K562 (cell line): ENCODE measurements around the gene PRRT2.

Experiments used
- CTCF ChIP-seq, 3 experiments: IDR thresholded peaks in 2 of 3; conservative IDR thresholded peaks in 1 of 3; 2 replicates each; pipeline ENCODE4 v1.5.1; 2011 to 2012; ENCODE audit warnings: low read length in 3 of 3, mild to moderate bottlenecking in 3 of 3, control low read depth in 2 of 3, improper control_type of control experiment in 1 of 3, inconsistent platforms in 1 of 3, low read depth in 1 of 3, mixed read lengths in 1 of 3, moderate library complexity in 1 of 3; ENCODE audit not compliant: insufficient read depth in 2 of 3
- DPF2 ChIP-seq: fragments of 450-650 bp; IDR thresholded peaks from 2 replicates; pipeline ENCODE4 v1.6.1; 2016
- EP300 ChIP-seq: IDR thresholded peaks from 2 replicates; pipeline ENCODE4 v1.6.1; 2012; ENCODE audit warnings: low read length, improper control_type of control experiment
- GTF2F1 ChIP-seq: IDR thresholded peaks from 2 replicates; pipeline ENCODE4 v1.6.1; 2011; ENCODE audit warnings: low read depth, low read length, improper control_type of control experiment
- HNRNPL ChIP-seq: fragments of 200-400 bp; formaldehyde crosslinking; IDR thresholded peaks from 2 replicates; pipeline ENCODE4 v1.6.1; 2017; ENCODE audit warnings: low read depth, mild to moderate bottlenecking, low read length
- MAZ ChIP-seq, 2 experiments: fragments of 450-650 bp in 1 of 2; sonication (generic) in 1 of 2; formaldehyde crosslinking; IDR thresholded peaks in 1 of 2; conservative IDR thresholded peaks in 1 of 2; 2 replicates each; pipeline versions ENCODE4 v1.4.0 to v1.5.0; 2020; ENCODE audit warnings: mild to moderate bottlenecking in 1 of 2, missing genetic modification reagents in 1 of 2
- NCOA1 ChIP-seq: fragments of 450-650 bp; IDR thresholded peaks from 2 replicates; pipeline ENCODE4 v1.6.1; 2016; ENCODE audit warnings: low read depth
- POLR2AphosphoS5 ChIP-seq: IDR thresholded peaks from 2 replicates; pipeline ENCODE4 v1.6.1; 2011; ENCODE audit warnings: mild to moderate bottlenecking, low read depth, low read length, moderate library complexity; ENCODE audit not compliant: control insufficient read depth, insufficient read depth
- SMAD2 ChIP-seq: fragments of 150-350 bp; IDR thresholded peaks from 2 replicates; pipeline ENCODE4 v1.6.1; 2014; ENCODE audit warnings: low read depth, mild to moderate bottlenecking, low read length
- SMAD3 ChIP-seq: fragments of 450-650 bp; formaldehyde crosslinking; conservative IDR thresholded peaks from 2 replicates; pipeline ENCODE4 v1.4.0; 2020; ENCODE audit warnings: mild to moderate bottlenecking
- SNIP1 ChIP-seq: fragments of 450-650 bp; IDR thresholded peaks from 2 replicates; pipeline ENCODE4 v1.7.1; 2017; ENCODE audit warnings: low read depth, mild to moderate bottlenecking
- SNRNP70 ChIP-seq: fragments of 200-400 bp; formaldehyde crosslinking; optimal IDR thresholded peaks from 2 replicates; pipeline ENCODE3; 2017; ENCODE audit warnings: low read depth, low read length
- TARDBP ChIP-seq: fragments of 450-650 bp; IDR thresholded peaks from 2 replicates; pipeline ENCODE4 v1.6.1; 2016
- ZNF384 ChIP-seq: IDR thresholded peaks from 2 replicates; pipeline ENCODE4 v1.6.1; 2012; ENCODE audit warnings: low read depth, low read length, improper control_type of control experiment

- TF ChIP-seq POLR2AphosphoS5 (no peak), SMAD3 (no peak), HNRNPL (no peak), EP300 (no peak), SNIP1 (no peak), SNRNP70 (no peak), SMAD2 (no peak), NCOA1 (no peak), DPF2 (no peak), CTCF (IDR thresholded peaks at IDR 0.05 in 2 of 3, conservative IDR thresholded peaks at IDR 0.05 in 1 of 3; ENCODE audit: insufficient read depth in 2 of 3, low read depth in 1 of 3, low read length in 3 of 3) (no peak), MAZ (CRISPR knock-in tag; conservative IDR thresholded peaks at IDR 0.05 in 1 of 2, IDR thresholded peaks at IDR 0.05 in 1 of 2) (no peak), GTF2F1 (no peak), TARDBP (no peak), ZNF384 (peak; percentile 59)
Observed at GRCh38 chr16:29824589-29825144, 12.7 kb downstream of the PRRT2 start.
